ELF-1 (cell line): ENCODE results near the gene SAMM50.
A peak's percentile ranks its signal among the peaks of the same experiment; 100 is the strongest.

Experiments used
- DNase-seq: peaks from one replicate; pipeline ENCODE4 v3.0.0-alpha.2; 2016; ENCODE audit warnings: low read depth, low spot score

Gene SAMM50

DNA sequence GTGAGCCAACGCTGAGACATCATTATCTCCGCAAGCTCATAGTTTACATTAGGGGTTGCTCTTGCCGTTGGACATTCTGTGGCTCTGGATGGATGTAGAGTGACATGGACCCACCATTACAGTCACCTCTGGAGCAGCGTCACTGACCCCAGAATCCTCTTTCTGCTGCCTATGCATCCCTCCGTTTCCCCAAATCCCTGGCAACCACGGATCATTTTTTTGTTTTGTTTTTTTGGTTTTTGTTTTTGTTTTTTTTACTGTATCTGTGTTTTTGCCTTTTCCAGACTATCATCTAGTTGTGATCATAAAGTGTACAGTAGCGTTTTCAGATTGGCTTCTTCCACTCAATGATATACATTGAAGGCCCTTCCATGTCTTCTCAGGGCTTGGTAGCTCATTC, 72.8 kb downstream of the SAMM50 start:
- no peak for DNase-seq

DNA sequence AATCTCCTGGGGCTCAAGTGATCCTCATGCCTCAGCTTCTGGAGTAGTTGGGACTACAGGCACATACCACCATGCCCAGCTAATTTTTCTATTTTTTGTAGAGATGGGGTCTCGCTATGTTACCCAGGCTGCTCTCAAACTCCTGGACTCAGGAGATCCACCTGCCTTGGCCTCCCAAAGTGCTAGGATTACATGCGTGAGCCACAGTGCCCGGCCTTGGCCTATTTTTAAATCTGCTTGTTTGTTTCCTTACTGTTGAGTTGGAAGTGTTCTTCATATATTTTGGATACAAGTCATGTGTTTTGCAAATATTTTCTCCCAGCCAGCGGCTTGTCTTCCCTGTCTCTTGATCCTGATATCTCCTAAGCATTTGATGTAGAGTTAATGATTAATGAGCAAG, 73.8 kb downstream of the SAMM50 start:
- no peak for DNase-seq

DNA sequence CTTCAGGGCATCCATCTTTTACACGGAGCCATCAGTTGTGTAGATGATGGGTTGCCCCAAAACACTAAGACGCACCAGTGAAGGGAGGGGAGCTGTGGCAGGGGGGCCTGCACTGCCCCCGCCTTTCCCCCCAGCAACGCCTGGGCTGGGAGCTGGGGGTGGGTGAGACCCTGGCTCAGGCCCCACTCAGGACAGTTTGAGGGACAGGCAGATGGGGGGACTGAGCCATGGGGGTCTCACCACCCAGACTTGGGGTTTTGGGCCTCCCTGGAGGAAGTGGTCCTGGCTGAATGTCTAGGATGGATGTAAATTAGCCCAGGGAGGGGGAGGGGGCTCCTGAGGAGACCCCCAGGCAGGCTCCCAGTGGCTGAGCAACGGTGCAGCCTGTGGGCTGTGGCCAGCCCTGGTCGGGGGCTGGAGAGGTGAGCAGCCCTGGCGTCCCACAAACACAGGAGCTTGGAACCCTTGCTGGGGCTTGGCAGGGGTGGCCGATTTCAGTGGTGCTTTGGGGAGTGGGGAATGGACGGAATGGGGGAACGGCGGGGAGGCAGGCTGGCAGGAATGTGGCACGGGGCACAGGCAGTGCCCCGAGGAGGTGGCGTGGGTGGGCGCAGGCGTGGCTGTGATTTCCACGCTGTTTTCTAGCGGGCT, 74.9 kb downstream of the SAMM50 start:
- no peak for DNase-seq

DNA sequence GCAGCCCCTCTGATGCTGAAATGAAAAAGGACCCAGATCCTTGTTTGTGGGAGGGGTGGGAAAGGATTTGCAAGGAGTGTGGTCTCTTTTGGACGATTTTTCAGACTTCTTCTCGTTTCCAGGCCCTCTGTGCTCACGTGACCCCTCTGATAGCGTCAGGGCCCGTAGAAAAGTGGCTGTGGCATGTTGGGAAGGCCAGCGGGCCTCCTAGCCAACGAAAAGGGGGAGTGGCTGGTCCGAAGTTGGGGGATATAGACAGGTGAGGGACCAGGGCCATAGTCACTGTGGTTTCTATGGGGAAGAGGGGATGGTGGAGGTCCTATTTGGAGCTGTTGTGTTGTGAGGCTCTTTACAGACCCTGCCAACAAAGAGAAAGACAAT, 75.5 kb downstream of the SAMM50 start:
- no peak for DNase-seq

DNA sequence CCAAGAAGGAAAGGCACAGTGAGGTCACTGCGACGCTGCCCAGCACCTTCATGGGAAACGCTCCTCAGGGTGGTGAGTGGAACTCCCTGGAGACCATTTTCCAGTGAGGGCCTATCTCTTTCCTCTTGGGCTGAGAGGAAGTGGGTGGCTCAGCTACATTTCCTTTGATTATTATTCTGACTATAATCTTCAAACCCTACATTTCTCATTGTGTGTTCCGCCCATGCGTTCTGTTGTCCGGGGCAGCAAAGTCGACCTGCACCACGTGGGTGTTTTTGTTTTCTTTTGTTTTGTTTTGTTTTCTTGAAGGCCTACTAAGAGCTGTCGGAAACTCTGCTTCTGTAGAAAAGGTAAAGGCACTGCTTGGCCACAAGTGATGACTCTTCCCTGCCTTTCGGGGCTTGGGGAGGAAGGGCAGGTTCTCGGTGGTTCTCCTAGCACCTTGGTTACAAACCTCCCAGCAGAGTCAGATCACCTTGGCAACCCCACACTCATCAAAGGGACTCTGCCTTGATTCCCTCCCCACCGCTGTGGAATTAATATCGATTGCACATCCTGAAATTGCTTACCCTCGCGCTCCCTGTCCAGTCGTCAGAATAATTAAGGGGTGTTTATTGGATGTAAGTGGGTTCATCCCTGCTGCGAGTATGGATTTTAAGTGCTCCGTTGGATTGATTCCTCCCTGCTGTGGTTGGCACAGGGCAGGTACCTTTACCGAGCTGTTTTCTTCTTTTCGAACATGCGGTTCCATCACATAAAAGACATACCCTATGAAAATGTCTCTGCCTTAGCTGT, 76.1 kb downstream of the SAMM50 start:
- no peak for DNase-seq

DNA sequence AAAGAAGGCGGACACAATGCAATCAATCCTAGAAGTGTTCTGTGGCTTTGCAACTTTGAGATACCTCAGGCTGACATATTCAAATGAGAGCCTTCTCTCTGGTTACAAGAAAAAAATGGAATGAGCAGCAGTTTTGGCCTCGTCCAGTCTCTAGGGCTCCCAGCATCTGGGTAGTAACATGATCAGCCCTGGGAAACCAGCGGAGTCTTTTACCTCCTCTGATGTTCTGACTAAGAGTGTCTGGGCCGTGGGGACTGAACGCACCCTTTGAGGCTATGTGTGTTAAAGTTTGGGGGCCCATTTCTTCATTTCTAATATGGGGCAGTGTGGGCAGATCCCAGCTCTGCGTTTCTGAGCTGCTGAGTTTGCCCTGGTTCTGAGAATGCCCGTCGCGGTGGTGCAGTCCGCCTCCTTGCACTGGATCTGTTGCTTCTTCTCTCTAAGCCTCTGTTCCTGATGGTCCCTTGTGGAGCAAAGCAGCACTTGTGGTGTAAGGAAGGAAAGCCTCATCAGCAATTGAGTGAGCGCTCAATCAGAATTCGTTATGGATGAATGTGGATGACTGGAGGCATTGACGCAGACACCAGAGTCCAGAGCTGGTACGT, 77.0 kb downstream of the SAMM50 start:
- no peak for DNase-seq

DNA sequence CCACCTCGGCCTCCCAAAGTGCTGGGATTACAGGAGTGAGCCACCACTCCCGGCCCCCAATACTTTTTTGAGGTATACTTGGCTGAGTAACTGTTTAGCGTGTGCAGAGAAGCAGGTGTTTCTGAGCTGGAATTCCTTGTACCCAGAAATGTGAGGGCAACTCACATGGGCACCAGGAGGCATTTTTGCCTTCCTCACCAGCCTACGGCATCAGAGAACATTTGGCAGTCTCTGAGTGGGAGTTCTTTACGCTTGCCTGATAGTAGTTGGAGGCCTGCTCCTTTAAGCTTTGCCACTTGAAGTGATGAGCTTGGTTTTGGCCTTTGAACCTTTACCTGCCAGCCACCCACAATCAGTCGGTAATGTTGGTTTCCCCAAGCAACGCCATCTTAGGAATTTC, 78.0 kb downstream of the SAMM50 start:
- DNase-seq = no peak

DNA sequence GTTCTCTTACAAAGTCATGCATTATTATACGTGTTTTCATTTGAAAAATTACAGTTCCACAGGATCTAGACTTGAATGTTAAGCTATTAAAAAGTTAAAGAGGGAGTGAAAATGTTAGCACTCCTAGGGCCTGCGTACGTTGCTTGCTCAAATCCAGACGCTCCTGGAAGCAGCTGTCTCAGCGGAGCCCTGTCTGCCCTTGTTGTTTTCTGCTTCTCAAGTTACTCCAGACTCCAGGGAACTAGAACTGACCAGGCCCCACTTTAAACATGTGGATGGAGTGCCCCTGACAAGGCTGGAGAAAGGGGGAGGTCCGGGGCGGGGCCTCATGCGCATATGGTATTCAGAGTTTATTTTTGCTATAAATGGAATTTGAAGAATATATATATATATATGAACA, 78.5 kb downstream of the SAMM50 start:
- DNase-seq = peak; percentile 62

DNA sequence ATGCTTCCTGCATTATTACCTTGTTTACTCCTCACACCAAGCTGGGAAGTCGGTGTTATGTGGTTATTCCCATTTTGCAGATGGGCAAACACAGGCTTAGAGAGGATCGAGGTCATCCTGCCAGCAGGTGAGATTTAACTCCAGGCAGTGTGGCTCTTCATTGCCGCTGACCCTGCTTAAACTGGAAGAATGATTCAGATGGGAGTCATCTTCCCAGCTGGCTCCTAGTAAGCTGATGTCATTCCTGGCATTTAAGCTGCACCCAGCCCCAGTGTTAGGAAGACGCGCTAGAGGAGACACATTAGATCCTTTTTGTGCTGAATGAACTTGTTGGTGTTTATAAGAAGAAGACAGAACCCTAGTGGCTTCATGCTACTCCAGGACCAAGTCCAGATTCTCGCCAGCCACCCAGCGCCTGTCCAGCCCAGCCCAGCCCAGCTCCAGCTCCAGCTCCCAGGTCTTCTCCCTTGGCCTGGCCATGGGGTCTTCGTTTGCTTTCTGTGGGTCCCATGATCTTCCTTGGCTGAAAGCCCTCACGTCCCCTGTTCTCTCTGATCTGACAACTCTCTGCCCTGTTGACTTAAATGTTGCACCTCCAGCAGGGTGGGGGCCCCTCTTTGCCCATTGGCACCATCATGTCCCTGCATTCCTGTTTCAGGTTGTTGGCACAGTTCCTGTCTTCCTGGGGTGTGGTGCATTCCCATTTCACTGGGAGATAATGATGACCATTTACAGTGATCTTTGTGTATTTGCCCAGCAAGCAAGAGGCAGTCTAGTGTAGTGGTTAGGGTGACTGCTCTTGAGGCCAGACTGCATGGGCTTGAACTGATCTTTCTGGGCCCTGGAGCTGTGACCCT, 82.5 kb downstream of the SAMM50 start:
- DNase-seq = peak; percentile 35

DNA sequence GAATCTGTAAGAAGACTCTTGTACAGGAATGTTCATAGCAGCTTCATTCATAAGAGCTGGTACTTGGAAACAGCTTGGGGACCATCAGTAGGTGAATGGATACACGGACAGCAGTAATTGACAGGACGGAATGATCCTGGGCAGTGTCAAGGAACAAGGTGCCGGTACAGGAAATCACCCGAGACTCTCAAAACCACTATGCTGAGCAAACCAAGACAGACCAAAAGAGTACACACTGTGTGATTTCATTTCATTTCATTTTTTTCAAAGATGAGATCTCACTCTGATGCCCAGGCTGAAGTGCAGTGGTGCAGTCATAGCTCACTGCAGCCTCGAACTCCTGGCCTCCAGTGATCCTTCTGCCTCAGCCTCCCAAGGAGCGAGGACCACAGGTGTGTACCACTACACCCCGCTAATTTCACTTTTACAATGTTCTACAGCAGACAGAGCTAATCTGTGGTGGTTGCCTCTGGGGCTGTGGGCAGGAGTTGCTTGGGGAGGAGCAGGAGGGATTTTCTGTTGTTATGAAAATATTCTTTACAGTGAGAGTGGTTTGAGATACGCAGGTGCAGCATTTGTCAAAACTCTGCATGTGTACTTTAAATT, 84.4 kb downstream of the SAMM50 start:
- DNase-seq = no peak

DNA sequence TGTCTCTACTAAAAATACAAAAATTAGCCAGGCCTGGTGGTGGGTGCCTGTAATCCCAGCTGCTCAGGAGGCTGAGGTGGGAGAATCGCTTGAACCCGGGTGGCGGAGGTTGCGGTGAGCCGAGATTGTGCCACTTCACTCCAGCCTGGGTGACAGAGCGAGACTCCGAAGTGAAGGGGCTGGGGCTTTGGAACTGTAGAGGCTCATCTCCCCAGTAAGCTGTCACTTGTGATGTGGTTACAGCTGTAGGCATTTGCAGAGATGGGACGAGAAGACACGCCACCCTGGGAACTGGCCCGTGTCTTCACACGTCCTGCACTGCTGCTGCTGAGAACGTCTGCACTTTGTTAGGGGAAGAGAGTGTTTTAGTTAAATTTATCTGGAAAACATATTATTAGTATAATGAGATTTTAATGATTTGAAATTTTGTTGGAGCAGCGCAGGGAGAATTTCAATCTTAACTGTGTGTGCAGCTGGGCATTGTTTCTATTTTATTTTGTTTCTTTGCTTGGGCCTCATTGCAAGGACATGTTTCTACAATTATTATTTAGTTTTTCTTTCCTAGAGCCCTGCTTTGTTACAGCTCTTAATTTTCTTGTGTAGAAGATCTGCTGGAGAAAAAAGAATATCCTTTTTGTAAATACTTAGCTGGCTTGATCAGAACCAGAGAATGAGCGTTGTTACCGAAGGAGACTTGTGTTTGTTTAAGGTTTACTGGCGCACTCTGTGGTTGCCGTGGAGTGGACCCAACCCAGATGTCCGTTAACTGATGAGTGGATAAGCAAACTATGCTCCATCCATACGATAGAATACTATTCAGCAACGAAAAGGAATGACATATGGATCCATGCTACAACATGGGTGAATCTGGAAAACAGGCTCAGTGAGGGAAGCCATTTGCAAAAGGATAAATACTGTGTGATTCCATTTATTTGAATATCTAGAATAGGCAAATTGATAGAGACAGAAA, 87.3 kb downstream of the SAMM50 start:
- no peak for DNase-seq

DNA sequence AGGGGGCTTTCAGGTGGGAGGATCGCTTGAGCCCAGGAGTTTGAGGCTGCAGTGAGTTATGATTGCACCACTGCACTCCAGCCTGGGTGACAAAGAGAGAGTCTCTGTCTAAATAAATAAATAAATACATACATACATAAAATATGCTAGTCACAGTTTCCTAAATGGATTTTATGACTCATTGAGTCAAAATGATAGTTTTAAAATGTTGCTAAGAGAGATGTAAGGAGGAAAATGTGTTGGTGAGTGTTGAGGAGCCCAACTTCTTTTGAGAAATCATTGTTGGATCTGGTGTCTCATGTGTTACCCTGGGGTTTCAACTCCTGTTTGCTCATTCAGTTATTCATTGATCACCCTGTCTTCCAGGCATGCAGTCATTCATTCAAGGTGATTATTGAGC, 89.9 kb downstream of the SAMM50 start:
- no peak for DNase-seq
